Measurements from ENCODE around the gene COL1A1. TPM values are rescaled to one million over a fixed set of nuclear protein-coding genes. Genes with fewer than 3 reads are reported as not detected.
A peak's percentile ranks its signal among the peaks of the same experiment; 100 is the strongest.

Gene COL1A1
- total RNA-seq, 1 experiment from 2014 or later, result 104 TPM

GRCh38 chr17:50198026-50198669 lies 3.3 kb downstream of the COL1A1 start:
- no peak overlapping the region for H2BK120ac ChIP-seq (ENCODE audit: low read depth, low read length, poor library complexity, severe bottlenecking)
- H4K20me1 ChIP-seq (ENCODE audit: control insufficient read depth, insufficient read depth, insufficient read length), result no peaks in the 10 kb centered on the region
- no peak overlapping the region for H3K27ac Mint-ChIP-seq

More at GRCh38 chr17:50198026-50198669, 3.3 kb downstream of the COL1A1 start:
- H2BK5ac ChIP-seq (ENCODE audit: insufficient read length, low read length), result no peak overlapping the region
- Mint-ChIP-seq H3K27me3 (ENCODE audit: low read depth) (peaks cover 26% of the 10 kb centered on the region), H3K4me1 (peaks cover 9 to 20% of the 10 kb centered on the region in 2 experiments), H3K9me3 (no peaks in the 10 kb centered on the region; a peak in 2 of 5 replicates), H3K4me3 (no peak overlapping the region; a peak in 2 of 5 replicates), H3K36me3 (ENCODE audit: insufficient read depth in 1 of 3, low read depth in 3 of 3) (peaks cover 0 to 51% (median 45%) of the 10 kb centered on the region in 3 experiments; a peak in 5 of 7 replicates)
- H4K8ac ChIP-seq (replicated peaks; ENCODE audit: insufficient read length, low read depth, low read length), result no peak overlapping the region
- WGBS (ENCODE audit: extremely low coverage, insufficient read length, low lambda C conversion rate), result no CpG with 5 or more reads among the region's 7 CpGs
- H2BK12ac ChIP-seq (ENCODE audit: insufficient read length, low read depth, low read length), result no peak overlapping the region
- peaks cover 15% of the 10 kb centered on the region for H3K23me2 ChIP-seq (ENCODE audit: insufficient read length, low read depth, low read length, poor library complexity, severe bottlenecking)
- no peak overlapping the region for H2AK5ac ChIP-seq (ENCODE audit: insufficient read length, low read length)
- no peak overlapping the region for H4K91ac ChIP-seq (ENCODE audit: insufficient read length, low read depth, low read length)
- no peak for DNase-seq
- H3K4me1 ChIP-seq (ENCODE audit: insufficient read depth, low read length), result no peaks in the 10 kb centered on the region
- no peak overlapping the region for H3K4me2 ChIP-seq (ENCODE audit: insufficient read depth, insufficient read length, low read length)
- peaks cover 7% of the 10 kb centered on the region; the same call in 1 of the 2 replicates for H3K27me3 ChIP-seq (ENCODE audit: insufficient read depth, low read length)
- peak; percentile 67 for TF ChIP-seq CTCF (conservative IDR thresholded peaks at IDR 0.05)
- H3T11ph ChIP-seq (ENCODE audit: low read length), result no peak overlapping the region
- no peak overlapping the region for H3K14ac ChIP-seq (ENCODE audit: insufficient read depth, low read length)
- no peaks in the 10 kb centered on the region for H3K9me3 ChIP-seq (ENCODE audit: control insufficient read depth, low read depth, low read length)
- H3K79me1 ChIP-seq (ENCODE audit: insufficient read depth, low read depth, low read length, poor library complexity, severe bottlenecking), result no peaks in the 10 kb centered on the region
- no peak overlapping the region for H3K18ac ChIP-seq (ENCODE audit: insufficient read length, low read depth, low read length)
- no peak overlapping the region for H3K23ac ChIP-seq (ENCODE audit: insufficient read length, low read depth, low read length)
- no peaks in the 10 kb centered on the region for H3K79me2 ChIP-seq (ENCODE audit: insufficient read depth, low read length)
- no peak overlapping the region for H3K56ac ChIP-seq (ENCODE audit: insufficient read length, low read depth, low read length)
- H4K5ac ChIP-seq (ENCODE audit: insufficient read length, low read depth, low read length), result no peak overlapping the region
- H3K27ac ChIP-seq (ENCODE audit: insufficient read length, low read depth, low read length), result no peak overlapping the region
- H2AFZ ChIP-seq (ENCODE audit: low read length), result no peak overlapping the region
- H2BK15ac ChIP-seq (ENCODE audit: low read depth, low read length), result no peak overlapping the region
- H2BK20ac ChIP-seq (ENCODE audit: low read depth, low read length, poor library complexity, severe bottlenecking), result no peak overlapping the region
- no peak overlapping the region for H3K9ac ChIP-seq (ENCODE audit: extremely low read depth, insufficient read length, low read length)
- no peak overlapping the region for H3K4ac ChIP-seq (ENCODE audit: low read depth, low read length)

Data from H9 (cell line).